Epidermal melanocyte (primary cell): ENCODE data around the gene TMEM161A.

Experiments used
- DNase-seq: peaks from one replicate; pipeline ENCODE4 v3.0.0; 2011; ENCODE audit warnings: low spot score; ENCODE audit not compliant: insufficient read length

TMEM161A gene

DNA sequence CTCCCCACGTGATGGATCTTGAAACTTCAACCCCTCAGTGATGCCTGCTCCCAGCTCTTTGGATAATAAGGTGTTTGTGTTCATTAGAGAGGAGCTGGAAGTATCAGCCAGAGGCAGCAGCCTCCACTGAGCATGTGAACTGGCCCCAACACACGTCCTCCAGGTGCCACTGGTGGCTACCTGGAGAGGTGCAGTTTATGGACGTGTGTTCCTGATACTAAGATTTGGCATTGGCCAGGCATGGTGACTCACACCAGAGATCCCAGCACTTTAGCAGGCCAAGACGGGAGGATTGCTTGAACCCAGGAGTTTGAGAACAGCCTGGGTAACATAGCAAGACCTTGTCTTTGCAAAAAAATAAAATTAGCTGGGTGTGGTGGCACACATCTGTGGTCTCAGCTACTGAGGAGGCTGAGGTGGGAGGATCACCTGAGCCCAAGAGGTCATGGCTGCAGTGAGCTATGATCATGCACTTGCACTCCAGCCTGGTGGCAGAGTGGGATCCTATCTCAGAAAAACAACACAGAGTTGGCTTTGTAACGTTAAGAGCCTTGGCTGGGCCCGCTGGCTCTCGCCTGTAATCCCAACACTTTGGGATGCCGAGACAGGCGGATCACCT is 40.1 kb downstream of the TMEM161A start:
- peak; percentile 43 for DNase-seq

DNA sequence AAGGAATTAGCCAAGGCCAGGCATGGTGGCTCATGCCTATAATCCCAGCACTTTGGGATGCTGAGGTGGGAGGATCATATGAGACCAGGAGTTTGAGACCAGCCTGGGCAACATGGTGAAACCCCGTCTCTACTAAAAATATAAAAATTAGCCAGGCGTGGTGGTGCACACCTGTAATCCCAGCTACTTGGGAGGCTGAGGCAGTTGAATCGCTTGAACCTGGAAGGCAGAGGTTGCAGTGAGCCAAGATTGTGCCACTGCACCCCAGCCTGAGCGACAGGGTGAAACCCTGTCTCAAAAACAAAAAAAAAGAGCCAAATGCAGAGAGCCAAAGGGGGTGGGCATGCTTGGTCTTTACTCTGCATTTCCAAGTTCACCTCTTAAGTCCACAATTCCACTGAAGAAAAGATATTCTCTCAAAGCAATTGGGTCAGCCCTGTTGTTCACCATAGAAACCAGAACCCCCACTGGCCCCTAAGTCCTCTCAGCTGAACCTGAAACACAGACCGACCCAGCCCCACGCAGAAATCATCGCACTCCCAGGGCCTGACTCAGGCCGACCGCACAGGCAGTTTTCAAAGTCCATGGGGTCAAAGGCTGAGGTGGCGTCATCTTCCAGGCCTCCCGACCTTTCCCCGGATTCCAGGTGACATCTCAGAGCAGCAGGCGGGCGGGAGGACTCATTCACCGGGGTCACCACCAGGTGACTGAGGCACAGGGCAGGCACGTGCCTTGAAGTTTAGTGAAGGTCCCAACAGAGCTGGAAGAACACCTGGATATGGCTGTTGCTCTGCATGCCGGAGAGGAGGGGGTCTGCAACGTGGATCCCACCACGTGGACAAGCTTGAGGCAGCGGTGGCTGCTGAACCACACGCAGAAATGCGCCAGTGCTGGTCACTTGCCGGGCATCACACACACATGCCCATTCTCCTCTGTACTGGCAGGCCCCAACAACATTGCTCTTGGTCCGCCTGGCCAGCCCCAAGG is 41.3 kb downstream of the TMEM161A start:
- no peak for DNase-seq

DNA sequence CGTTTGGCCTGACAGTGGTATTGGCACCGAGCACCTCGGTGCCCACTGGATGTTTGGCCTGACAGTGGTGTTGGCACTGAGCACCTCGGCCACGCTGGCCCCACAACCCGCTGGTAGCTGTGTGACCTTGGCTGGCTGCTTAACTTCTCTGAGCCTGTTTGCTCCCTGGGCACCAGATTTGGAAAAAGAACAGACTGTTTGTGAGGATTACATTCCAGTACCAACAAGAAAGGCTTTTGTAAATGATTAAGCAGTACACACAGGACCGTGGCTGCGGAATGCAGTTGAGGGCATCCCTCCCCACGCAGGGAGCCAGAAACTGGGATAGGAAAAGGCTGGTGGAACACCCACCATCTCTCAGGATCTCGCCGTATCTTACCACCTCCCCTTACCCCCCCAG is 42.6 kb downstream of the TMEM161A start:
- DNase-seq = no peak

DNA sequence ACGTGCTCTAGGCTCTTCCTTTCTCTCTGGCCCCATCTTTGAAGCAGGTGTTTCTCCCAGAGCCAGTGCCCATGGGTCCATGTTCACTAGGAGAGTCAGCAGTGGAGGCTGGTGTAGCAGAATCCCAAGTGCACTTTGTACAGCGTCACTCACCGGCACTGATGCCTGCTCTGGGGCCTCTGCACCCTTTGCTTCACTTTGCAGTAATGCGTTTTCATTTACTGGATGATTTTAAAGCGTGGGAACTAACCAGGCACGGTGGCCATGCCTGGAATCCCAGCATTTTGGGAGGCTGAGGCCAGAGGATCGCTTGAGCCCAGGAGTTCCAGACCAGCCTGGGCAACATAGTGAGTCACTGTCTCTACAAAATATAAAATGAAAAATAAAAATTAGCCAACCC is 43.8 kb downstream of the TMEM161A start:
- no peak for DNase-seq

DNA sequence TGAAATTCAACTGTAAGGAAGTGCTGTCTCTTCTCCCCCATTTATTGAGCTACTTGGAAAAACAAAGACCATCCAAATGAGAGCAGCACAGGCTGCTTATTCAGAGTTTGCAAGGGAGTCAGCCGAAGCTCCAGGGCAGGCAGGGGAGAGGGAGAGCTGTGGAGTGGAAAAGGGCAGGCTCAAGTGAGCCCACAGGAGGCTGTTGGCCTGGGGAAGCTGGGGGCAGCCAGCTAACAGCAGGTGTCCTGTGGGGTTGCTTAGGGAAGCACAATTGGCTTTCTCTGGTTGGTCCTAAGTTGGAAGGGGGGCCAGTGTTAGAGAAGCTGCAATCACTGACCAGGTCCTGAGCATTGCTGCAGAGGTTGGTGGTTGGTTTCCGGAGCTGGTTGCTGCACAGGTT is 50.6 kb downstream of the TMEM161A start:
- DNase-seq = no peak

DNA sequence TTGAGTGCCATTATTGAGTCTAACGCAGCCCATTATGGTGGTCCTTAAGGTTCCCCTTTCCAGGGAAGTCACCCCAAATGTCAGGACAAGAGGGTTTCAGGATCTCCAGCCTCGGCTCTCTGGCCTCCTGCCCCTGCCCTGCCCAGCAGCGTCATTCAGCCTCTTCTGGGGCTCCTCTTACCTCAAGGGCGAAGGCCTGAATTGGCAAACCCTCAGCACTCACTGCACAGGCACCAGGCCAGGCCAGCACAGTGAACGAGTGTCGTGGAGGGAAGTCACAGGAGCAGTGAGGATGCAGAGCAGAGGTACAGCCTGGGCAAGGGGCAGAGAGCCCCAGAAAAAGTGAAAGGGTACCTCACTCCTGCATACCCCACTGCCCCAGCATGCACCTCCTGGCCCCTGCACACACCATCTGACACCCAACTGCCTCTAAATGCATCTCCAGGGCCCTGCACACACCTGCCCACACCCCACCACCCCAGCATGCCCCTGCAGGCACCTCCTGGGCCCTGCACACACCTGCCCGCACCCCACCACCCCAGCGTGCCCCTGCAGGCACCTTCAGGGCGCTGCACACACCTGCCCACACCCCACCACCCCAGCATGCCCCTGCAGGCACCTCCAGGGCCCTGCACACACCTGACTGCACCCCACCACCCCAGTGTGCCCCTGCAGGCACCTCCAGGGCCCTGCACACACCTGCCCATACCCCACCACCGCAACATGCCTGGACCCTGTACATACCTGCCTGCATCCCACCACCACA is 54.7 kb downstream of the TMEM161A start:
- DNase-seq = no peak

DNA sequence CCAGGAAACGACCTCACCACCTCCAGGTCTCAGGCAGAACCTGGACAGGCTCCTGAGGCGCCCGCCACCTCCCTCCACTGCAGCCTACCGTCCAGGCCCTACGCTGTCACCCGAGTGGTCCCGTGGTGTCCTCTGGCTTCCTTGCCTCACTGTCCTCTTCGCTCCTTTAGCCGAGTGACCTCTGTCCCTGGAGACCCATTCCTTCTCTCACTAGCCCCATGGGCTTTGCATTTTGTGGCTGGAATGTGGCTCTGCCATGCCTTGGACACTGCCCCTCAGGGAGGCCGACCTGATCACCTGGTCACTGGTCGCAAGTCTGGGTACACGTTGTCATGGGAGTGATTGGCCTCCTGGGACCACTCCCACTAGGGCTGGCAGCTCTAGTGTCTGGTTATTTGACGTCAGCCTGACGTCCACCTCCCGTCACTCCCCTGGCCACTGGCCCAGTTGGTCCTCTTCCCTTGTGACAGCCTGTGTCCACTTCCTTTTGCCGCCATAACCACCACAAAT is 56.6 kb downstream of the TMEM161A start:
- DNase-seq = no peak

DNA sequence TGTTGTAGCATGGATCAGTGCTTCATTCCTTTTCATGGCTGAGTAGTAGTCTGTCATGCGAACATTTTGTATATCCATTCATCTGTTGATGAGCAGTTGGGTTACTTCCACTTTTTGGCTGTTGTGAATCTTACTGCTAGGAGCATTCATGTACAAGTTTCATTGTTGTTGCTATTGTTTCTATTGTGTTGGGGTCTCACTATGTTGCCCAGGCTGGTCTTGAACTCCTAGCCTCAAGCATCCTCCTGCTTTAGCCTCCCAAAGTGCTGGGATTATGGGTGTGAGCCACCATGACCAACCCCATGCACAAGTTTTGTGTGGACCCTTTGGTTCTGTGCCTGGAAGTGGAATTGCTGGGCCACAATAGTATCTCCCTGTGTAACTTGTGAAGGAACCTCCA is 58.7 kb downstream of the TMEM161A start:
- no peak for DNase-seq

DNA sequence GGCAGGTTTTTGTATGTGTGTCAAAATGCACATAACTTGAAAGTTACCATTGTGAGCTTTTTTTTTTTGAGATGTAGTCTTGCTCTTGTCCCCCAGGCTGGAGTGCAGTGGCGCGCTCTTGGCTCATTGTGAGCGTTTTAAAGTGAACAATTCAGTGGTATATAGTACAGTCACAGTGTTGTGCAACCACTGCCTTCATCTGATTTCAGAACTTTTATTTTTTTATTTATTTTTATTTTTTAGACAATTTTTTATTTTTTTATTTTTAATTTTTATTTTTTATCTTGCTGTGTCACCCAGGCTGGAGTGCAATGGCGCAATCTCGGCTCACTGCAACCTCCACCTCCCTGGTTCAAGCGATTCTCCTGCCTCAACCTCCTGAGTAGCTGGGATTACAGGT is 59.5 kb downstream of the TMEM161A start:
- no peak for DNase-seq

DNA sequence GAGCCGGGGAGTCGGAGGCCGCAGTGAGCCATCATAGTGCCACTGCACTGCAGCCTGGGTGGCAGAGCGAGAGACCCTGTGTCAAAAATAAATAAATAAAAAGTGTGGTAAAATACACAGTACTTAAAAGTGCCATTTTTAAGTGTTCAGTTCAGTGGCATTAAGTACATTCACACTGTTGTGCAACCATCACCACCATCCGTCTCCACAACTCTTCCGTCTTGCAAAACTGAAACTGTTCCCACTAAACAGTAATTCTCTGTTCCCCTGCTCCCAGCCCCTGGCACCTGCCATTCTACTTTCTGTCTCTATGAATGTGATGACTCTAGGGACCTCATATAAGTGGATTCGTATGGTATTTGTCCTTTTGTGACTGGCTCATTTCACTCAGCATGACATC is 61.2 kb downstream of the TMEM161A start:
- no peak for DNase-seq

DNA sequence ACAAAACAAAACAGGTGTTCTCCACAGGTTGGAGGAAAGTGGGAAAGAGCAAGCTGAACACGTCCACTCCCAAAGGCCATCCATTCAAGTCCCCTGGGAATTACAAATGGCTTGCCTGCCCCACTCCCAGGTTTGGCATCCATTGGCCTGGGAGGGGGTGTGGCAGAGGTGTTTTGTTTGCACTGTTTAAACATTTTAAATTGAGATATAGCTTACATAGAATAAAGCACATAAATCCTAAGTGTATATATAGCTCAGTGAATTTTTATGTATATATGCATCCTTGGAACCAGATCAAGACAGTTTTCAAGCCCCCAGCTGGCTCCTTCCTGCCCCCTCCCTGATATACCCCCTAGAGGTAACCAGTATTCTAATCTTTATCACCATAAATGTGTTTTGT is 61.8 kb downstream of the TMEM161A start:
- no peak for DNase-seq

DNA sequence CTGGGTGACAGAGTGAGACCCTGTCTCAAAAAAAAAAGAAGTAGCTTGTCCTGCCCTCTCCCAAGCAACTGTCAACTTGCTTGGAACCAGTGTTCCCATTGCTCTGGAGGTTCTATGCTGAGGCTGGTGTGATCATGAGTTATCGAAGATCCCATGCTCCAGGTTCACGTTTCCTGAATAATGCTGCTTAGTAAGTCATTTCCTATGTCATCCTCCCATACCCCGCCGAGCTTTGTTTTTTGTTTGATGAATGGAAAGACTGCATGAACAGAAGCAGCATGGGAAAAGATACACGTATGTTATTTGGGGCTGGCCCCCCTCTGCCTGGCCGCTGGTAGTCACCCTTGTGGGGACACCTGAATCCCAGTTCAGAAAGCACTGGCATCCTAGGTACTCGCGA is 63.2 kb downstream of the TMEM161A start:
- DNase-seq = no peak

DNA sequence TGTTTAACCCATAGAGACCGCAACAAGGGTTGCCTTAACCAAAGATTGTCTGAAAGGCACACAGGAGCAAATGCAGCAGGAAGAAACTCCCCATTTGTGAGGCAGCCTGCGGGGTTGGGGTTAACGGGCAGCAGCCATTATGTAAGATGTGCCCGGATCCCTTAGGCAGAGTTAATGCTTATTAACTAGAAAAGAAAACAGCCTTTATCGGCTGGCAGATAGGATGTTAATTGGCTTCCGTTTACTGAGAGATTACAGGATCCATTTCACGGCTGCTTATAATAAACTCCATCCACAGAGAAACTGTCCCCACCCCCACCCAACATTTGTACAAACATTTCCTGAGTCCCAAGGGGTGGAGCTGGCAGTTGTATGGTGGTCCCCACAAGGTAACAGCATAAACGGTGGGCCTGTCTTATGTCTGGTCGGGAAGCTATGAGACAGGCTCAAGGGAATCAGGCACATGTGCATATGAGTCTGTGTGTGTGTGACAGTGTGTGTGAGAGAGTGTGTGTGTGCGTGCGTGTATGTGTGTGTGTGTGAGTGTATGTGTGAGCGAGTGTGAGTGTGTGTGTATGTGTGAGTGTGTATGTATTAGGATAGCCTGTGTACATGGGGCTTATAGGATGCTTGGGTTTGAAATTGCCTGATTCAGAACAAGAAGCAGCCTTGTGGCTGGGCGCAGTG is 63.9 kb downstream of the TMEM161A start:
- DNase-seq = no peak

DNA sequence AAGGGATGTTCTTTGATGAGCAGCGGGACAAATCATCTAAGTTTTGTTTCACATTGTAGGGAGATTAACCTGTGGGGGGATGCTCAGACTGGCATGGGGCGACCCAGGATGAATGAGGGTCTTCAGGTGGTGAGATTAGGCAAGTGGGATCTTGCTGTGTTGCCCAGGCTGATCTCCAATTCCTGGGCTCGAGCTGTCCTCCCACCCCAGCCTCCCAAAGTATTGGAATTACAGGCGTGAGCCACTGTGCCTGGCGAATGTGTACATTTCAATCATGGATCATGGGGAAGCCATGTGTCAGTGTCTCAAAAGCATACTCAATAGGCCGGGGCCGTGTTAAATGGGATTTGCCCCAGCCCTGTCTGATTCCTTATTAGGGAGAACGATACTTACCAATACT is 66.4 kb downstream of the TMEM161A start:
- DNase-seq = no peak
